Dedifferentiated amniotic fluid mesenchymal stem cell (primary cell): ENCODE data around the gene KCNG1.

ENCODE experiments used
- DNase-seq: peaks from one replicate; pipeline ENCODE4 v3.0.0-alpha.2; 2016; ENCODE audit errors: extremely low spot score

The KCNG1 gene

DNA sequence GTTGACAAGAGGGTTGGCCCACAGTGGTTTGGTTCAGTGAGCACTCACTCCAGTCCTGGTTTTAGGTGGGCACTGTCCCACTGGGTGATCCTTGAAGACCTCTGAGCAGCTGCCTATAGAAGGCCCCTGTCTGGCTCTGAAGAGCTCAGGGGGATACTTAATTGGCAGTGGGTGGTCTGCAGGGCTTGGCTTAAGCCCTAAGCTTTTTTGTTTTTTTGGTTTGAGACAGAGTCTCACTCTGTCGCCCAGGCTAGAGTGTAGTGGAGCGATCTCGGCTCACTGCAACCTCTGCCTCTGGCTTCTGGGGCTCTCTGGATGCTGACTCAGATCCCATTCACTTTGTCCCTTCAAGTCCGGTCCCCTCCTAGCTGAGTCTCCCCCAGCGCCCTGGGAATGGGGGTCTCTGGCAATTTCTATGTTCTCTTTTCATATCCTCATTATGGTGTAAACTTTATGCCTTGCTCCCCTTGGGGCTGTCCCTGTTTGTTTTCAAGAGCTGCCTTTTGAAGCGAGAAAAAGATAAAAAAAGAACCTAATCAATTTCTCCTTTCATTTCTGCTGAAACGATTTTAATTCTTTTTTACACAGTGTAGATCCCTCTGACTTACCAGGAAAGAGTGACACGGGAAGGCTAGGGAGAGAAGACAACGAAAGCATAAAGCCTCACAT is 12.2 kb upstream of the KCNG1 start:
- no peak for DNase-seq

DNA sequence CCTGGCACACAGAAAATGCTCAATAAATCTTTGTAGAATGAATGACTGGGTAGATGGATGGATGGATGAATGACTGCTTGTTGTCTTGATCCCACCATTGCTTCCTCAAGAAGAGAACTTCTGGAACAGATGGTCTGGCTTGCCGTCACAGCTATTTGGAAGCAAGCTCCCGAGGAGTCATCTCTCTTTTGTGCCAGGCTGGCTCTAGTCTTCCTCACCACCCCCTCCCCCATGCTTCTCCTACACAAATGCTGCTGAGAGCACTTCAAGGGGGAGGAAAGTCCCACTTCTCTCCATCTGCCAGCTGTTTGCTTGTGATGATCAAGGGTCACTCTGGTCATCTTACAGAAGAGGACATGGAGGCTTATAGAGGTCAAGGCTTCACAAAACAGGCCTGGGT is 11.6 kb upstream of the KCNG1 start:
- no peak for DNase-seq

DNA sequence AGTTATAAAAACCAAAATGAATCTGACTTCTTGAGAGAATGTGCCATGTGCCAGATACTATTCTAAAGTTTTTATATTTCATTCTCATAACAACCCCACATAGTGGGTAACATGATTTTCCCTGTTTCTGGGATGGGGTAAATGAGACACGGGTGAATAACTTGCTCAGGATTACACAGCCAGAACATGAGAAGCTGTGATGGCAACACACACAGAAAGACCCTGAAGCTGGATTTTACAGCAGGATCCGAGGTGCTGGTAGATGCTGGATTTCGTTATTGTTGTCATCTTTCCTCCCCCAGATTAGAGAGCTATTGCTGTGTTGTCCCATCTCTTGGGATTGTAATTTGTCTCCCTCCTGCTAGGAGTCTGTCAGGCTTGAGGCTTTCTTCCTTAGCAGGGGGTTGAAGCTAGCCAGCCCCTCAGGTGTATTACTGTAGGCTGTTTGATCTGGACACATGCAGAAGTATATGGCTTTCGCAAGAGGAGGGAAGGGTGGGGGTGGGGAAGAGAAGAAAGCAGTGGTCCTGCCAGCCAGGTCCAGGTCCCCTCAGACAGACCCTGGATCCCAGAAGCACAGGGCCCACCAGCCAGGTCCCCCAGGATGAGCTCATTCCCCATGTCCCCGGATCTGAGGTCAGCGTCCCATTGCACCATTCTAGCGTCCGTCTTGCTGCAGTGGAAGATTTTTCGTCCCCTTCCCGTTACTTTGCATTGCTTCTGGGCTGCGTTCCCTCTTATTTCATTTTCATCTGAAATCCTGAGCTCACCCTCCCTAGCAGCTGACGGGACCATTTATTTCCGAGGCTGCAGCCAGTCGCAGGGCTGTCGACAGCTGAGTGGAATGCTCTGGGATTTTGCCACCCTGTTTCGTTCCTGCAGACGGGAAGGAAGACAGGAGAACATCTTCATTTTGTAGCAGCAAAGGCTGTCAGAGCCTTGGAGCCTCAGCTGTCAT is 7.3 kb upstream of the KCNG1 start:
- DNase-seq: no peak

DNA sequence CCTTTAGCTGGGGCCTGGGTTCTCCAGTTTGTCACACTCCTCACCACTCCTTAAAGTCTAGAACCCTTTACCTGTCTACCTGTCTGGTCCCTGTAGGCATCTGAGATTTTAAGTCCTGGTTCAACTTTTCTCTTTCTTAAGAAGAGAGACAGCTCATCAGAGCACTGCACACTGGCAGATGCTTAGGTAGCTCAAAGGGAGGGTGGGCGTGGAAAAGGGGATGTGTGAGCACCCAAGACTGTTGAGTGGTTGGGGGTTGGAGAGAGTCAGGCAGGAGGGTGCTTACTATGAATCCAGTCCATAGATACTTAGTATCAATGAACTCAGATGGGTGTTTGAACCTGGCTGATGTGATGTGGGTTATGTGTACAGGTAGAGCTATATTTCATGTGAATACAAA is 6.6 kb upstream of the KCNG1 start:
- DNase-seq: no peak

DNA sequence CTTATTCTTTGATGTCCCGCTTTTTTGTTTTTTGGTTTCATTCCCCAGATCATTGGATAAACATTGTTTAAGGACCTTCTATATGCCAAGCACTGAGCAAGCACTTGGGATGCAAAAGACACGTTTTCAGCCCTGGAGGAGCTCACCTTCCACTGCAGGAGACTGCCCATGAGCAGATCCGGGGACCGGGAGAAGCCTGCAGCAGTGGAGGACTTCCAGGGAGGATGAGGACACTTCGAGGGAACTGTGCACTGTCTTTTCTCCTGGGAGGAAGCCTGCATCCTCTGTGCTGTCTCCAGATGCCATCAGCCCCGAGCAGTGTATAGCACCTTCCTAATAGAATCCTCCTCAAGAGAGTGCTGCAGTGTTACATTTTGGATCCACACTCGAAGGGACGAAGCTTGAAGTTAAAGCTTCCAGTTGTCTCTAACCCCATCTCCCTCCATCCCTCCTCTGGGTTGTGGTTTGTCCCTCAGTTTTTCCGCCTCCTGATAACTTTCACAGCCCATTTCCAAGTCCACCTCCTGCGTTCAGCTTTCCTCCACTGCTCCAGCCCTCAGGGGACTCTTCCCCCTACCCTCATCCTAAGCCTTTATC is 5.8 kb upstream of the KCNG1 start:
- no peak for DNase-seq

DNA sequence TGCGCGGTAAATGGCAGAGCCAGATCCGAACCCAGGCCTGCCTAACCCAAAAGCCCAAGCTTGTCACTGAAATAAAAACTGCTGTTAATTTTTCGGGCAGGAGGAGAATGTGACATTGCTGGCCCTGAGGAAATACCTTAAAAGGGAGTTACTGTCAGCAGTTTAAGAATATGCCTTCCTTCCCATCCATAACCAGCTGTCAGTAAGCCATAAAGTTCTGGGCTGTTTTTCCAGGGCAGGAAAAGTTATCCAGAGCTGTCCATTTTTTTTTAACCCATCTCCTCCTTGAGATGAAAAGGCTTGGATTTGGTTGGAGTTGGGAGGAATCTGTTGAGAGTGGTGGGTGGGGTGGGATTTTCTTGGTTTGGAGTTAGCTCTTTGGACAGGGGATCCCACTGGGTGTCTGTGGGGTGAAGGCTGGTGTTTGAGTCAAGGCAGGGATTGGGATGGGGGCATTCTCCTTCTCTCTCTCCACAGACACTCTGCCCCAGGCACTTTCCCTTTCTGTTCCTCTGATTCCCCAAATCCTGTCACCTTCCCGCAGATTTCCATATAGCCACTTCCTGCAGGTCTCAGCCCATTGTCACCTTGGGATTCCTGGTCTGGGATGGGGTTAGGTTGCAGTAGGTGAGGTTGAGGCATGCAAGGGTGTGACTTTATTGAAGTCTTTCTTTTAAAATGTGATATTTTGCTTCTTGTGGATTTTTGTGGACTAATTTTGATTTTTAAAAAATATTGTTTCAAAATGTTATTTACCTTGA is 4.3 kb upstream of the KCNG1 start:
- DNase-seq: no peak

DNA sequence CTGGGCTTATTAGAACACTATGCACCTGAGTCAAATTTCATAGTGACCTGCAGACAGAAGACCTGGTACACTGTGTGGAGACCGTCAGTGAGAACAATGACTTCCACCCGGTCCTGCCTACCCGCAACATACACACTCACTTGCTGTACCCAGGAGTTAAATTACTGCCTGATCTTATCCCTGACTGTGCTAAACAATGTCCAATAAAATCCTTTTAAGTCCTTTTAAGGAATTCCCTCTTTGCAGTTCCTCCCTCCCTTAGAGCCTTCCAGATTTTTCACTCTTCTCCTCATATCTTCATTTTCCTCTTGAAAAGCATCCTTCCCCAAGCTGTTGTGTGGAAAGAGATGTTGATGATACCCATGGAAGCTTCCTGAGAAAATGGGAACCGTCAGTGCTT is 3.4 kb upstream of the KCNG1 start:
- DNase-seq: no peak

DNA sequence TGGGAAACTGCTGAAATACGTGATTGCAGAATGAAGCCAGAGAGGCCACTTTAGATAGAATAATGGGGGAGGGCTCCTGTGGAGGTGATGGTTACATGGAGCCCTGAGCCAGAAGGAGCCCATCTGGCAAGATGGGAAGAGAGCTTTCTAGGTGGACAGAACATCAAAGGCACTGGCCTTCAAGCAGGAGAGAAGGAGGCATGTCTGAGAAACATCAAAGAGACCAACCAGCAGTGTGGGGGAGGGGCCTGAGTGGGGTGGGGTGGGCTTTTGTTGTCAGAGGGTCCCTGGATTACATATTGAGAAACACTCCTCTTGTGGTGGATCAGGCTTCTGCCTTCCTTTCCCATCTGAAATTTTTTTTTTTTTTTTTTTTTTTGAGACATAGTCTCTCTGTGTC is 1.9 kb upstream of the KCNG1 start:
- no peak for DNase-seq

DNA sequence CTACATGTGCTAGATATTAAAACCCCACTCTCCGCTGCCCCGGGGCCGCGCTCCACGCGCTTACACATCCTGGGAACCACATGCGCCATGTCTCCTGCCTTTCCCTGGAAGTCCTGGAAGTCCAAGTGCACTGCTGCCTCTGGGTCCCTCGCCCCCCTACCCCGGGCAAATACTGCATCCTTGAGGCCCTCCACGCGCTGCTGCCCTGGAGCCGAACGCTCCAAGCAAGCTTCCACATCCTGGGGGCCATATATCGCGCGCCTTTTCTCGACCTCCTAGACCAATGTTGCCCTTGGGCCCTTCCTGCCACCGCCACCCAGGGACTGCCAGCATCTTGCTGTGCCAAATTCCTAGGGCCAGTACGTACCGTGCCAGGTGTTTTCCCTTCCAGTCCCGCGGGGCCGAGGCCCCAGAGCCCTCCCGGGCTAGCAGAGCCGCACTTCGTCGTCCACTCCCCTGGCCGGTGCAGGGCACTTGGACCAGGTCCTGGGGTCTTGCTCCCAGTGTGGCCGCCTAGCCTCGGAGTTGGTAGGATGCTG is 779 bp upstream of the KCNG1 start:
- DNase-seq: no peak

DNA sequence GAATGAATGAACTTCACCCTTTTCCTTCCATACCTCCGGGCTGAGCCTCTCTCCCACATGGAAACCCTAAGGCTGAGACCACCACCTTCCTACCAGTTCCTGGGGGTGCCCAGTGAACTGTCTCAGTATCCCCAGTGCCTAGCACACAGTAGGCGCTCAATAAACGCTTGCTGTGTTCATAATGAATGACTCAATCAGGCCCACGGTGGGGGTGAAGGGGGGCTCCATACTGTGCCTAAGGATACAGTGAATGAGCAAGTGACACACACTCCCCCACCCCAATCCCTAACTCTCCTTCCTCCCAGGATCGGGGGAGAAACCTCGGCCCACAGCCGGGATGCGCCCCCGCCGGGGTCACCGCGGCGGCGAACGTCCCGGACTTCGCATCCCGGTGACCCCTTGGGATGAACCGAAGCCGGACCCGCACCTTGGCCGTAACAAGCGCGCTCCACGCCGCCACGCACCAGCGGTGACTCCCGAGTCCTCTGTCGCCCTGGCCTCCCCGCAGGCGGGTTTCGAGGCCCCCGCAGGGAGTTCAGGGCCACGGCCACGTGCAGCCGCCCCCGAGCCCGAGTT is 592 bp downstream of the KCNG1 start:
- no peak for DNase-seq

DNA sequence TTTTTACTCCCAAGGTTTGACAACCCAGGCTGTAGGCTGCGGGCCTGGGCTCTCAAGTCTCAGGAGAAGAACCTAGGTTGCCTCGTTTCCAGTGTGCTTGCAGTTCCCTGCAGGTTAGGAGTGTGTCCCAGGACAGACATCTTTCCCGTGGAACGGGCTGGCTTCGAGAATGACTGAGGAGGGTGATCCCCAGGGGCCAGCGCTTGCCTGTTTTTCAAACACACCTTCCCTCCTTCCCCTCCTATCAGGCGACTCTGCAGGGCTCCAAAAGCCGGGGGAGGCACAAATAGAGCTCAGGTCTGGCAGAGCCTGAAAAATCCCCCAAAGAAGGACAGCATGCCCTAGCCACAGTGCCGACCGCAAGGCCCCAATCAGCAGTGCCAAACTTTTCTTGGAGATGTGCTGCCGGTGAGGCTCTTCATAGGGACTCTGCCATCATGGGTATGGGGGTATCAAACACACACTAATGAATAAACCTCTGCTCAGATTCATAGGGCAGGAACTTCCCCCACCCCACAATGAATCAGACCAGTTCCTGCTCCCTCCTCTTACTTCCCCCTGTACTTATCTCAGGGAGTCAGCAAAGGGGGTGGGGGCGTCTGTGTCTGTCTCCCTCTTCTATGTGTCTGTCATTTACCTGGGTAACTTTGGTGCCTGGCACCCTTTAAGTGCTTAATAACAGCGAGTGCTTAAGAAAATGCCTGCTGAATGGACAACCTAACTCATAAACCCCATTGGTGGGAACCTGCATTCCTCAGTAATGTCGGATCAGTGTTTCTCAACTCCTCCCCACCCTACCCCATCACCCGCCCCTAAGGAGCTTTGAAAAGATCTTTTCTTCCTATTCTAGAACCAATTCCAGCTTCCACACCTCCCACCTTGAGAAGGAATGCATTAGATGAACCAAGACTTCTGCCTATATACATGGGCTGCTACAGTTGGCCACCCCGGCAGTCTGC is 1.6 kb downstream of the KCNG1 start:
- DNase-seq: no peak

DNA sequence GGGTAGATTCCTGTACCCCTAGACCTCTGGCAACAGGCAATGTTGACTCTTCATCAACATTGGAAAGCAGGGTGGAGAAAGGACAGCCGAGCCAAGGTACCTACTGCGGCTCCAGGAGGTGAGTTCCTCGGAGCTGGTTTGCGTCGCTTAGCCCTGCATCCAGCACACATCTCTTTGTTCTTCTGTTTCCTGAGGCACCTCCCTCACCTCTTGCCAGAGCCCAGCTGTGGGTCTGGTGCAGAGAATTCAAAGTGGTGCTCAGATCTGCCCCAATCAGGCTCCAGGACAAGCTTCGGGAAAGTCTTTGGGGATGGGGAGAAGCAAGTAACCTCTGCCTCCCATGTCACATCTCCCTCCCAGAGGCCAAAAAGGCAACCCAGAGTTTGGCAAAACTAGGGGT is 2.2 kb downstream of the KCNG1 start:
- no peak for DNase-seq

DNA sequence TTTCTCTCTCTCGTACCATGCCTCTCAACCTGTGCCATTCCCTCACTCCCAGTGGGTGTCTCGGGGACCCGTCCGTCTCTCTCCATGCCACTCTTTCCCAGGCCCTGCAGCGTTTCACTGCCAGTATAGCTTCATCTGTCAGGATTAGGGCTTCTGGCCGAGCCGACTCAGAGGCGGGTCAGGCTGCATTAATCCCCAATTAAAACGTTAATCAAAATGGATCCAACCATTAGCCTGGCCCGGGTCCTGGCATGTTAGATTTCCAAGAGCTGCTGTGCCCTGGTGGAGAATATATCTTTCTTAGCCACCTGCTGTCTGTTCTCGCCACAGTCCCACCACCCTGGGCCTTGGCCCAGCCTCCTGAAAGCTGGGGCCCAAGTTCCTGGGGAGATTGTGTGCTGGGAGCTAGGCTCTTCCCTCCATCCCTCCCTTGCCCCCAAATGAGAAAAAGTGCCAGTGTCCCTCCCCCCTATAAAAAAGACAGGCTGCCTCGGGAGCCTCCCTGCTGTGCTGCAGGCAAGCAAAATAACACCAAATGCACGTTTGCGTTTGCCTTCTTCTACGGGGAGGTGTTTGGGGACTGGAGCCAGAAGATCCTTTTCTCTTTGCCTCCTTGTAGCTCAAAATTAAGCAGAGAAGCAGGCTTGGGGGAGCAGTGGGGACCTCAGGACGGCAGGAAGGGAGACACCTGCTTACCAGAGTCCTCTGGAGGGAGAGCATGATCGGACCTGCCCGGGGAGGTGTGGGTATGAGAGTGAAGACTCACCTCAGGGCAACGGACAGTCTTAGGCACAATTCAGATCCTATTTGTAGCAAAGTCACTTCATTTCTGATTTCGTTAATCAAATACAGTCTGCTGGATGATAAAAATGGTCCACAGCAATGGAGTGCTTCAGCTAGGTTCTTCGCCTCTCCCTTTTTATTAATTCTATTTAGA is 3.0 kb downstream of the KCNG1 start:
- no peak for DNase-seq

DNA sequence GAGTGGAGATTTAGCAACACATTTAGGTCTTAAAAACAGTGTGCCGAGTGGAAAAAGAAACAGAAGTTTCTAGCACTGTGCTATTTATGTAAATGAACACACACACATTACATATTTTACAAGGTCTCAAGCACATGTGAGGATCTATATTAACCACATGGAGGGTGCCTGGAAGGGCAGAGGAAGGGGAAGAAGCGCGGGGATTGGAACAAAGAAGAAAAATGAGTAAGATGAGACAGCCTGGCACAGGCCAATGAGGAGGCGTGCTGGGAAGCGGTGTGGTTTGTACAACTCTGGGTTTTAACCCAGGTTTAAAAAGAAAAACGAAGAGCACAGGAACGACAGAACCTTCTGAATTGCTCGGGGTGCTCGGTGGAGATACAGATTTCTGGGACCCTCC is 5.7 kb downstream of the KCNG1 start:
- DNase-seq: no peak

DNA sequence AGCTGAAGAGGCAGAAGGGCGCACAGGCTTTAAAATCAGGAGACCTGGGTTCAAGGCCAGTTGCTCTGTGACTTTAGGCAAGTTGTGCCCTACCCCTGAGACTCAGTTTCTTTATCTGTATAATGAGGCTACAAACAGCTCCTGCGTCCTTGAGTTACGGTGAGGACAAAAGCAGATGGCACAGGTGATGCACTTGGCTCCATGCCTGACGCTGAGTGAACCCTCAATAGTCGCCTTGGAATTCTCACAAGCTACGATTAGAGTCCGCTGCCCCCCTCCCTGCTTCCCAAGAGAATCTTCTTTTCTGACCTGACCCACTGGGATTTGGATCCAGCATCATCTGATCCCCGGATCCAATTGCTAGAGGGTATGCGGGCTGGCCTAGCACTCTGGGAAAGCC is 6.4 kb downstream of the KCNG1 start:
- no peak for DNase-seq

DNA sequence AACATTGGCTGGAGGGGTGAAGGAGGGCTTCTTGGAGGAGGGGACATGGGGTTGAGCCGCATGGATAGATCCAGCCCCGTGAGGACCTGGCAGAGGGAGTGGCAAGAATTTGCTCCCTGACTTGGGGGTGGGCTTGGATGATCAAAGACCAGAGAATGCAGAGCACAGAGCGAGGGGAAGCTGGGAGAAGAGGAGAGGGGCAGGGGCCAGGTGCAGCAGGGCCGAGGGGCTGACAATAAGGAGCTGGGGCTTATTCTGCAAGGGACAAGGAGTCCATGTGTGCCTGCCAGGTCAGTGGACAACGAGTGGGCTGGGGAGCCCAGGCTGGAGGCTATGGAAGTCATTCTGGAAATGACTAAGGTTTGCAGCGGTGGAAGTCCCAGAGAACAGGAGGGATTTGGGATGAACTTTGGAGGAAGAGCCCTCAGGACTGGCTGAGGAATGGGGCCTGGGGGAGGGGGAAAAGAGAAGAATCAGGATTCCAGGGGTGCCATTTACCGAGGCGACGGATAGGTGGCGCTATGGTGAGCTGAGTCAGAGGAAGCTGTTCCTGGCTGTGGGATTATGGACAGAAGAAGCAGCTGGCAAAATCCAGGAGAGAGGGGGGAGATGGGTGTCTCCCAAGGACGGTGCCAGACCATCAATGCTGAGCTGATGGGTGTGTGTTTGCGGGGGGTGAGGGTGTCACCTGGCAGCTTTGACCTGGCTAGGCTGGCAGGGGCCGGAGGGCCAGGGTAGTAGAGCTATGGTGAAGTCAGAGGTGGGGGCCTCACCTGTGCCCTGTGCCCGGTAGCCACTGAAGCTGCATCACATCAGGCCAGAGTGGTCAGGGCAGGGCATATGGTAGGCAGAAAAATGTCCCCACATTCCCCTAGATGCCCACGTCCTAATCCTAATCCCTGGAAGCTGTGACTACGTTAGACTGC is 7.8 kb downstream of the KCNG1 start:
- peak; percentile 39 for DNase-seq

DNA sequence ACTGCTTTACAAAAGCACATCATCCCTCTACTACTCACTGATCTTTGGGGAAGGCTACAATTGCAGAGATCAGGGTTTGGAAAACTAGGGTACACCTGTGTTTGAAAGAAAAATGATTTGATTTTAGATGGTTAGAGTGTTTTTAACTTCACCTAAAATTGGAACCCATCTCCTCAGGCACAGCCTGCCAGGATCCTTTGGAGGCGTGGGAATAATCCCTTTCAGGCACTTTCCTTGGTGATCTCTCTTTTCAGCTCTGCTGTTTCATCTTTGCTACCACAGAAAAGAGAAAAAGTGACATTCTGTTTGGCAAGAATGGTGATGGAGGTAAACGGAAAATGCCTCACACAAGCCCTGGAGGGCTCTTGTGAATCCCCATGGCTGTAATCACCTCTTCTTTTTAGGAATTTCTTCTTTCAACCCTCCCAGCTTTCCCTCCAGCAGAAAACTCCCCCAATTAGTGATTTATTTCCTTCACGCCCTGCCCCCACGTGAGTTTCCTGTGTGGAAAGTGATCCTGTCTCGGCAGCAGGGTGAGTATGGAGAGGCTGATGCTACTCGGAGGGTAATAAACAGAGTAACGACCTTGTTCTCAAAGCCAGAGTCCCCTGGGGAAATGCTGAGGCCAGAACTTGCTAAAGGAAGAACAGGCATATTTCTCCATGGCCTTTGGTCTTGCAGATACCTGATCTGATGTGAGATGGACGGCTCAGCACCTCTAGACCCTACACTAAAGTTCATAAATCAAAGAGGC is 9.2 kb downstream of the KCNG1 start:
- no peak for DNase-seq
